ENCODE measurements around the gene HS6ST2.

The HS6ST2 gene

GRCh38 chrX:132740316-132741123, 217.9 kb downstream of the HS6ST2 start:
- peak; percentile 4 for DNase-seq (ENCODE audit: low spot score)

- no peak for DNase-seq (ENCODE audit: low spot score)
Observed at GRCh38 chrX:132738951-132739350, 219.5 kb downstream of the HS6ST2 start.

- DNase-seq (ENCODE audit: low spot score) = no peak
Observed at GRCh38 chrX:132737743-132738142, 220.7 kb downstream of the HS6ST2 start.

GRCh38 chrX:132732236-132732635, 226.2 kb downstream of the HS6ST2 start:
- DNase-seq (ENCODE audit: low spot score) = no peak

GRCh38 chrX:132730726-132731125, 227.7 kb downstream of the HS6ST2 start:
- DNase-seq (ENCODE audit: low spot score) = no peak

GRCh38 chrX:132730266-132730665, 228.2 kb downstream of the HS6ST2 start:
- DNase-seq (ENCODE audit: low spot score) = no peak

- DNase-seq (ENCODE audit: low spot score) = no peak
Observed at GRCh38 chrX:132728296-132728695, 230.1 kb downstream of the HS6ST2 start.

- DNase-seq (ENCODE audit: low spot score) = no peak
Observed at GRCh38 chrX:132718431-132718958, 239.9 kb downstream of the HS6ST2 start.

- DNase-seq (ENCODE audit: low spot score) = no peak
Observed at GRCh38 chrX:132716006-132716405, 242.4 kb downstream of the HS6ST2 start.

GRCh38 chrX:132714913-132715312, 243.5 kb downstream of the HS6ST2 start:
- DNase-seq (ENCODE audit: low spot score) = no peak

GRCh38 chrX:132712350-132712749, 246.1 kb downstream of the HS6ST2 start:
- DNase-seq (ENCODE audit: low spot score) = no peak

- DNase-seq (ENCODE audit: low spot score) = no peak
Observed at GRCh38 chrX:132710656-132711155, 247.7 kb downstream of the HS6ST2 start.

GRCh38 chrX:132708529-132708928, 249.9 kb downstream of the HS6ST2 start:
- DNase-seq (ENCODE audit: low spot score) = no peak

GRCh38 chrX:132704769-132705168, 253.7 kb downstream of the HS6ST2 start:
- DNase-seq (ENCODE audit: low spot score) = no peak

- DNase-seq (ENCODE audit: low spot score) = no peak
Observed at GRCh38 chrX:132694382-132694781, 264.0 kb downstream of the HS6ST2 start.

- no peak for DNase-seq (ENCODE audit: low spot score)
Observed at GRCh38 chrX:132692526-132692925, 265.9 kb downstream of the HS6ST2 start.

- DNase-seq (ENCODE audit: low spot score) = no peak
Observed at GRCh38 chrX:132692066-132692465, 266.4 kb downstream of the HS6ST2 start.

- DNase-seq (ENCODE audit: low spot score) = no peak
Observed at GRCh38 chrX:132689612-132690563, 268.5 kb downstream of the HS6ST2 start.

- no peak for DNase-seq (ENCODE audit: low spot score)
Observed at GRCh38 chrX:132685276-132685675, 273.2 kb downstream of the HS6ST2 start.

GRCh38 chrX:132677233-132677716, 281.2 kb downstream of the HS6ST2 start:
- DNase-seq (ENCODE audit: low spot score) = no peak

GRCh38 chrX:132676561-132677186, 281.8 kb downstream of the HS6ST2 start:
- DNase-seq (ENCODE audit: low spot score) = no peak

GRCh38 chrX:132676102-132676501, 282.3 kb downstream of the HS6ST2 start:
- no peak for DNase-seq (ENCODE audit: low spot score)

Measured in SW480 (cell line).